Sigmoid colon (tissue), 3 donors: ENCODE measurements around the gene ZER1.

Experiments
- POLR2A ChIP-seq, 2 donors: fragments of 450-650 bp; IDR thresholded peaks; one replicate each; pipeline ENCODE4 v1.6.1; 2016; ENCODE audit warnings: antibody characterized with exemption in 2 of 2, mild to moderate bottlenecking in 2 of 2, moderate library complexity in 2 of 2
- TF ChIP-seq, protein P1 (sequence below), 4 experiments: fragments of 450-650 bp in 3 of 4; fragments of 200-600 bp in 1 of 4; IDR thresholded peaks; one replicate each; pipeline ENCODE4 v1.5.1; 2016 to 2019; ENCODE audit warnings: antibody characterized with exemption in 4 of 4, mild to moderate bottlenecking in 3 of 4, moderate library complexity in 2 of 4

DNA sequence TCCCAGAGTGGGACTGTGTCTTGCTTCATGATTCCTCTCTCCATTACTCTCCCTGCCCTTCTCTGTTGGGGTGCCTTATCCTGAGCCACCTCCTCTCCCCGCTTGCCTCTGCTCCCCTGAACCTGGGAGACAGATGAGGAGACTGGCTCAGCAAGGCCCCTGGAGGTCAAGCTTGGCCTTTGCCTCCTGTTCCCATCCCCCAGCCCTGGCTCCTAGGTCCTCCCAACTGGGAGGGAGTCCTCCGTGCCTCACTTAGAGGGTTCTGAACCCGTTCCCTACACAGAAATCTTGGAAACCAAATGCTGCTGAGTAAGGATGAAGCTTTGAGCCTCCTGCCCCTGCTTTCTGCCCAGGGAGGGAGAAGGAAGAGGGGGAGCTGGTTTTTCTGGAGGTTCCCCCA is 36.8 kb upstream of the ZER1 start:
- TF ChIP-seq, protein P1, sequence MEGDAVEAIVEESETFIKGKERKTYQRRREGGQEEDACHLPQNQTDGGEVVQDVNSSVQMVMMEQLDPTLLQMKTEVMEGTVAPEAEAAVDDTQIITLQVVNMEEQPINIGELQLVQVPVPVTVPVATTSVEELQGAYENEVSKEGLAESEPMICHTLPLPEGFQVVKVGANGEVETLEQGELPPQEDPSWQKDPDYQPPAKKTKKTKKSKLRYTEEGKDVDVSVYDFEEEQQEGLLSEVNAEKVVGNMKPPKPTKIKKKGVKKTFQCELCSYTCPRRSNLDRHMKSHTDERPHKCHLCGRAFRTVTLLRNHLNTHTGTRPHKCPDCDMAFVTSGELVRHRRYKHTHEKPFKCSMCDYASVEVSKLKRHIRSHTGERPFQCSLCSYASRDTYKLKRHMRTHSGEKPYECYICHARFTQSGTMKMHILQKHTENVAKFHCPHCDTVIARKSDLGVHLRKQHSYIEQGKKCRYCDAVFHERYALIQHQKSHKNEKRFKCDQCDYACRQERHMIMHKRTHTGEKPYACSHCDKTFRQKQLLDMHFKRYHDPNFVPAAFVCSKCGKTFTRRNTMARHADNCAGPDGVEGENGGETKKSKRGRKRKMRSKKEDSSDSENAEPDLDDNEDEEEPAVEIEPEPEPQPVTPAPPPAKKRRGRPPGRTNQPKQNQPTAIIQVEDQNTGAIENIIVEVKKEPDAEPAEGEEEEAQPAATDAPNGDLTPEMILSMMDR (IDR thresholded peaks at IDR 0.05), result no peak
- no peak for TF ChIP-seq POLR2A (IDR thresholded peaks at IDR 0.05)
